ENCODE measurements around the gene RANBP1.

Gene RANBP1

GRCh38 chr22:20143883-20144665 lies 28.2 kb downstream of the RANBP1 start:
- no peak for DNase-seq (ENCODE audit: extremely low read depth, low read depth)
- TF ChIP-seq CTCF (IDR thresholded peaks at IDR 0.05; ENCODE audit: low read depth, low read length, missing control alignments), result no peak
- no peak overlapping the region for H3K4me3 ChIP-seq (replicated peaks; ENCODE audit: low read depth, low read length)

GRCh38 chr22:20145206-20145831 lies 29.4 kb downstream of the RANBP1 start:
- no peak for TF ChIP-seq CTCF (IDR thresholded peaks at IDR 0.05; ENCODE audit: low read depth, low read length, missing control alignments)
- DNase-seq (ENCODE audit: extremely low read depth, low read depth), result no peak
- no peak overlapping the region for H3K4me3 ChIP-seq (replicated peaks; ENCODE audit: low read depth, low read length)

GRCh38 chr22:20145832-20146223 lies 29.9 kb downstream of the RANBP1 start:
- TF ChIP-seq CTCF (IDR thresholded peaks at IDR 0.05; ENCODE audit: low read depth, low read length, missing control alignments), result no peak
- H3K4me3 ChIP-seq (replicated peaks; ENCODE audit: low read depth, low read length), result no peak overlapping the region
- no peak for DNase-seq (ENCODE audit: extremely low read depth, low read depth)

GRCh38 chr22:20146777-20147176 lies 30.9 kb downstream of the RANBP1 start:
- H3K4me3 ChIP-seq (replicated peaks; ENCODE audit: low read depth, low read length), result no peak overlapping the region
- TF ChIP-seq CTCF (IDR thresholded peaks at IDR 0.05; ENCODE audit: low read depth, low read length, missing control alignments), result no peak
- DNase-seq (ENCODE audit: extremely low read depth, low read depth), result no peak

- H3K4me3 ChIP-seq (replicated peaks; ENCODE audit: low read depth, low read length), result no peak overlapping the region
- no peak for DNase-seq (ENCODE audit: extremely low read depth, low read depth)
- no peak for TF ChIP-seq CTCF (IDR thresholded peaks at IDR 0.05; ENCODE audit: low read depth, low read length, missing control alignments)
Observed at GRCh38 chr22:20147237-20147988, 31.5 kb downstream of the RANBP1 start.

- H3K4me3 ChIP-seq (replicated peaks; ENCODE audit: low read depth, low read length), result no peak overlapping the region
- DNase-seq (ENCODE audit: extremely low read depth, low read depth), result no peak
- no peak for TF ChIP-seq CTCF (IDR thresholded peaks at IDR 0.05; ENCODE audit: low read depth, low read length, missing control alignments)
Observed at GRCh38 chr22:20148414-20148813, 32.5 kb downstream of the RANBP1 start.
